ENCODE data around the gene CCDC136.

DNA sequence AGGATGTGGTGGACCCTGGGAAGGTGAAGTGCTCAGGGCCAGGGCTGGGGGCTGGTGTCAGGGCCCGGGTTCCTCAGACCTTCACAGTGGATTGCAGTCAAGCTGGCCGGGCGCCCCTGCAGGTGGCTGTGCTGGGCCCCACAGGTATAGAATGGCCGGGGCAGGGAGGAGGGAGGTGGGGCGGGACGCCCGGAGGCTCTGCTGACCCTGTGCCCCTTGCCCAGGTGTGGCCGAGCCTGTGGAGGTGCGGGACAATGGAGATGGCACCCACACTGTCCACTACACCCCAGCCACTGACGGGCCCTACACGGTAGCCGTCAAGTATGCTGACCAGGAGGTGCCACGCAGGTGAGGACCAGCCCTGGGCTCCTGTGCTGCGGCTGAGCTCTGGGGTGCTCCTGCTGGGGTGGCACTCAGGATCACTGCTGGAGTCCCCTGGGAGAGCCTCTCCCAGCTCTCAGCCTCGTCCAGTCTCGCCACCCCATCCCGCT is 56.0 kb downstream of the CCDC136 start:
- no peak for TF ChIP-seq EZH2 (IDR thresholded peaks at IDR 0.05; ENCODE audit: borderline replicate concordance, low read length)
- TF ChIP-seq, protein P1, sequence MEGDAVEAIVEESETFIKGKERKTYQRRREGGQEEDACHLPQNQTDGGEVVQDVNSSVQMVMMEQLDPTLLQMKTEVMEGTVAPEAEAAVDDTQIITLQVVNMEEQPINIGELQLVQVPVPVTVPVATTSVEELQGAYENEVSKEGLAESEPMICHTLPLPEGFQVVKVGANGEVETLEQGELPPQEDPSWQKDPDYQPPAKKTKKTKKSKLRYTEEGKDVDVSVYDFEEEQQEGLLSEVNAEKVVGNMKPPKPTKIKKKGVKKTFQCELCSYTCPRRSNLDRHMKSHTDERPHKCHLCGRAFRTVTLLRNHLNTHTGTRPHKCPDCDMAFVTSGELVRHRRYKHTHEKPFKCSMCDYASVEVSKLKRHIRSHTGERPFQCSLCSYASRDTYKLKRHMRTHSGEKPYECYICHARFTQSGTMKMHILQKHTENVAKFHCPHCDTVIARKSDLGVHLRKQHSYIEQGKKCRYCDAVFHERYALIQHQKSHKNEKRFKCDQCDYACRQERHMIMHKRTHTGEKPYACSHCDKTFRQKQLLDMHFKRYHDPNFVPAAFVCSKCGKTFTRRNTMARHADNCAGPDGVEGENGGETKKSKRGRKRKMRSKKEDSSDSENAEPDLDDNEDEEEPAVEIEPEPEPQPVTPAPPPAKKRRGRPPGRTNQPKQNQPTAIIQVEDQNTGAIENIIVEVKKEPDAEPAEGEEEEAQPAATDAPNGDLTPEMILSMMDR (IDR thresholded peaks at IDR 0.05; ENCODE audit: low read length): no peak

Measured in OCI-LY1 (cell line).